SK-N-SH (cell line): ENCODE results near the gene PCDHGA2. TPM values are rescaled to one million over a fixed set of nuclear protein-coding genes. Genes with fewer than 3 reads are reported as not detected.
A peak's percentile ranks its signal among the peaks of the same experiment; 100 is the strongest.

Experiments used
- CTCF ChIA-PET: fragments of 300-600, 350-600 bp; formaldehyde crosslinking; extraction: SDS; loops from one replicate; lab custom pipeline; 2021; lab: Yijun Ruan, JAX
- POLR2A ChIA-PET: fragments of 350-600 bp; sonication (Branson Sonifier 250); formaldehyde crosslinking; extraction: SDS; loops from one replicate; lab custom pipeline; 2020; ENCODE audit warnings: antibody characterized with exemption, inconsistent platforms; lab: Yijun Ruan, JAX
- DNase-seq: peaks from one replicate; pipeline ENCODE4 v3.0.0; 2012
- H2AFZ ChIP-seq: fragments of 200-600 bp; sonication (generic); 2 replicates; pipeline ENCODE4 v1.8.1; 2016; ENCODE audit warnings: antibody characterized with exemption, mild to moderate bottlenecking, low read depth
- H3F3A ChIP-seq: fragments of 200-600 bp; sonication (generic); replicated peaks from 2 replicates; pipeline ENCODE3; 2016; ENCODE audit warnings: antibody characterized with exemption, mild to moderate bottlenecking; ENCODE audit not compliant: insufficient read depth
- H3K27ac ChIP-seq, 2 experiments: fragments of 200-500 bp in 1 of 2; fragments of 200-600 bp in 1 of 2; sonication (Bioruptor generic) in 1 of 2; sonication (generic), shearing (Covaris generic) in 1 of 2; 2 replicates each; pipeline versions ENCODE4 v1.5.1 to v1.6.1; 2014 to 2016; ENCODE audit warnings: low read depth in 2 of 2, inconsistent platforms in 1 of 2, low read length in 1 of 2, mild to moderate bottlenecking in 1 of 2, mixed read lengths in 1 of 2
- H3K27me3 ChIP-seq: fragments of 200-600 bp; sonication (generic), shearing (Covaris generic); 2 replicates; pipeline ENCODE4 v1.6.1; 2016; ENCODE audit warnings: mixed run types; ENCODE audit not compliant: insufficient read depth
- H3K36me3 ChIP-seq, 2 experiments: fragments of 200-500 bp in 1 of 2; fragments of 200-600 bp in 1 of 2; sonication (Bioruptor generic) in 1 of 2; sonication (generic) in 1 of 2; replicated peaks in 1 of 2; 2 replicates each; pipeline versions ENCODE3 to v1.5.1; 2014 to 2016; ENCODE audit warnings: low read length in 1 of 2, mild to moderate bottlenecking in 1 of 2; ENCODE audit not compliant: insufficient read depth in 2 of 2, control insufficient read depth in 1 of 2
- H3K4me1 ChIP-seq, 2 experiments: fragments of 200-500 bp in 1 of 2; fragments of 200-600 bp in 1 of 2; sonication (Bioruptor generic) in 1 of 2; sonication (generic), shearing (Covaris generic) in 1 of 2; 2 replicates each; pipeline versions ENCODE4 v1.5.1 to v1.6.1; 2014 to 2016; ENCODE audit warnings: low read depth in 1 of 2, low read length in 1 of 2, mixed run types in 1 of 2; ENCODE audit not compliant: insufficient read depth in 2 of 2, control insufficient read depth in 1 of 2
- H3K4me2 ChIP-seq: fragments of 200-600 bp; sonication (generic), shearing (Covaris generic); 2 replicates; pipeline ENCODE4 v1.6.1; 2017; ENCODE audit warnings: mixed run types
- H3K4me3 ChIP-seq, 2 experiments: fragments of 200-500 bp in 1 of 2; fragments of 200-600 bp in 1 of 2; sonication (Bioruptor generic) in 1 of 2; sonication (generic), shearing (Covaris generic) in 1 of 2; 2 replicates each; pipeline versions ENCODE4 v1.5.1 to v1.8.1; 2014 to 2016; ENCODE audit warnings: low read depth in 2 of 2, inconsistent platforms in 1 of 2, low read length in 1 of 2, mild to moderate bottlenecking in 1 of 2, mixed read lengths in 1 of 2, moderate library complexity in 1 of 2
- H3K79me2 ChIP-seq: fragments of 200-600 bp; sonication (generic); 2 replicates; pipeline ENCODE4 v1.8.1; 2017; ENCODE audit warnings: mild to moderate bottlenecking; ENCODE audit not compliant: insufficient read depth
- H3K9ac ChIP-seq: fragments of 200-600 bp; sonication (generic); 2 replicates; pipeline ENCODE4 v1.6.1; 2017; ENCODE audit warnings: mixed run types
- H3K9me2 ChIP-seq: fragments of 200-600 bp; sonication (generic); 2 replicates; pipeline ENCODE4 v1.6.1; 2017; ENCODE audit warnings: mixed run types
- H3K9me3 ChIP-seq: fragments of 200-600 bp; sonication (generic); 2 replicates; pipeline ENCODE4 v1.6.1; 2017; ENCODE audit warnings: mixed run types, mild to moderate bottlenecking, moderate library complexity
- H4K20me1 ChIP-seq: fragments of 200-600 bp; sonication (generic); 2 replicates; pipeline ENCODE4 v1.6.1; 2017; ENCODE audit warnings: mild to moderate bottlenecking, mixed run types; ENCODE audit not compliant: insufficient read depth
- CTCF ChIP-seq: fragments of 200-600 bp; sonication (generic); IDR thresholded peaks from 2 replicates; pipeline ENCODE4 v1.6.1; 2017; ENCODE audit warnings: antibody characterized with exemption, mild to moderate bottlenecking, moderate library complexity
- FOXM1 ChIP-seq: IDR thresholded peaks from 2 replicates; pipeline ENCODE4 v1.4.0; 2012; ENCODE audit warnings: low read depth, mild to moderate bottlenecking
- MEF2A ChIP-seq: IDR thresholded peaks from 2 replicates; pipeline ENCODE4 v1.4.0; 2012; ENCODE audit warnings: low read depth, borderline replicate concordance
- NRF1 ChIP-seq: IDR thresholded peaks from 2 replicates; pipeline ENCODE4 v1.6.1; 2012; ENCODE audit warnings: low read depth, mild to moderate bottlenecking, low read length
- PBX3 ChIP-seq: IDR thresholded peaks from 2 replicates; pipeline ENCODE4; 2012
- RAD21 ChIP-seq: IDR thresholded peaks from 2 replicates; pipeline ENCODE4 v1.6.1; 2012; ENCODE audit warnings: mild to moderate bottlenecking, low read length
- SMC3 ChIP-seq: IDR thresholded peaks from 2 replicates; pipeline ENCODE4 v1.6.1; 2012; ENCODE audit warnings: low read depth, low read length, improper control_type of control experiment
- TAF1 ChIP-seq: IDR thresholded peaks from 2 replicates; pipeline ENCODE4 v1.6.1; 2012; ENCODE audit warnings: low read depth, mild to moderate bottlenecking, low read length, moderate library complexity, borderline replicate concordance
- TCF12 ChIP-seq: IDR thresholded peaks from 2 replicates; pipeline ENCODE4 v1.4.0; 2012
- TEAD4 ChIP-seq: IDR thresholded peaks from 2 replicates; pipeline ENCODE4 v1.4.0; 2012; ENCODE audit warnings: mild to moderate bottlenecking, borderline replicate concordance; ENCODE audit not compliant: insufficient read depth
- YY1 ChIP-seq: IDR thresholded peaks from 2 replicates; pipeline ENCODE4 v1.4.0; 2012; ENCODE audit warnings: low read depth, mild to moderate bottlenecking
- ZBTB33 ChIP-seq: IDR thresholded peaks from 2 replicates; pipeline ENCODE4 v1.4.0; 2012; ENCODE audit warnings: low read depth, borderline replicate concordance
- WGBS: methylation state at CpG from one replicate; pipeline ENCODE4 v1.1.6; 2017; ENCODE audit warnings: low lambda C conversion rate; 5-methylcytosine and 5-hydroxymethylcytosine counted together
- polyA plus RNA-seq, 3 experiments: library from polyadenylated mRNA; depleted of rRNA; stranded (reverse); fragments of >200 nt; gene quantifications; 2 replicates each; pipeline ENCODE4 v1.2.3, GENCODE V29; 2012

PCDHGA2 gene
- polyA plus RNA-seq, 1 of the 3 experiments (the other 2 are of a cell fraction): 1.4 TPM

- TF ChIP-seq FOXM1 (no peak), RAD21 (peak; percentile 83), TAF1 (no peak), SMC3 (peak; percentile 60), ZBTB33 (no peak), PBX3 (no peak), CTCF (peak; percentile 65), YY1 (peak; percentile 63; the same call in 1 of the 2 replicates), TCF12 (no peak), TEAD4 (no peak), MEF2A (no peak), NRF1 (no peak)
- CTCF ChIA-PET: interaction anchor here (1.0 to 2.2 kb wide), 14 partner anchors 11 to 261 kb away, joined by 3 to 16 read pairs (median 4); partner anchors contain the start of genes PCDHB14 and PCDHB4
- H3K4me2 ChIP-seq: peak within 1 kb of the TSS; percentile 58
Measured at GRCh38 chr5:141382469-141383294, 44.1 kb downstream of the PCDHGA2 start, which contains the start of gene PCDHGA7. Gene PCDHGA7, plus strand, starts transcription at chr5:141382742. Its CDS starts 158 bp downstream, at chr5:141382900.

More at GRCh38 chr5:141382469-141383294, 44.1 kb downstream of the PCDHGA2 start, which contains the start of gene PCDHGA7:
- Histone ChIP-seq H3K4me3 (peak within 1 kb of the TSS; percentile 53 to 62), H3K79me2 (0 out of 2 replicates have a peak, but pooled peaks cover 5% of the 10 kb centered on the region), H3K9me2 (no peaks in the 10 kb centered on the region), H2AFZ (peak within 1 kb of the TSS; percentile 76), H3K36me3 (peaks cover 0 to 4% of the 10 kb centered on the region in 2 experiments), H3K4me1 (no peaks in the 10 kb centered on the region; a peak in 1 of 4 replicates), H3K9ac (peak within 1 kb of the TSS; percentile 74), H3K27ac (peak within 1 kb of the TSS; percentile 55 to 83), H4K20me1 (no peaks in the 10 kb centered on the region), H3K27me3 (no peaks in the 10 kb centered on the region), H3K9me3 (no peaks in the 10 kb centered on the region), H3F3A (no peaks in the 10 kb centered on the region)
- 30% methylated on average over 36 of the region's 37 CpGs for WGBS
- peak; percentile 70 for DNase-seq
- POLR2A ChIA-PET: interaction anchor here (1.2 to 1.5 kb wide), 3 partner anchors 62 to 178 kb away, joined by 3 to 6 read pairs (median 4); partner anchors contain the start of gene TAF7
